Measurements from ENCODE around the gene CCDC88A.
"Not testable (repeated sequence)": the region's sequence is repeated elsewhere in the genome, so short reads cannot be mapped to it uniquely, and the experiment has no call there.

Gene CCDC88A

GRCh38 chr2:55419679-55420438 lies at the start of gene CCDC88A:
Gene CCDC88A, minus strand, starts transcription at chr2:55419856. Its CDS starts 777 bp downstream, at chr2:55419079.
- peak; percentile 60 to 89 (median 73) for DNase-seq (ENCODE audit: low read depth in 3 of 3)

GRCh38 chr2:55461679-55462078 lies 42.0 kb upstream of the CCDC88A start:
- no peak for DNase-seq (ENCODE audit: low read depth in 3 of 3)

- no peak for DNase-seq (ENCODE audit: low read depth in 3 of 3)
Observed at GRCh38 chr2:55460562-55460961, 40.9 kb upstream of the CCDC88A start.

- no peak for DNase-seq (ENCODE audit: low read depth in 3 of 3)
Observed at GRCh38 chr2:55459714-55460274, 40.1 kb upstream of the CCDC88A start.

- no peak for DNase-seq (ENCODE audit: low read depth in 3 of 3)
Observed at GRCh38 chr2:55459279-55459678, 39.6 kb upstream of the CCDC88A start.

- no peak for DNase-seq (ENCODE audit: low read depth in 3 of 3)
Observed at GRCh38 chr2:55454121-55454520, 34.5 kb upstream of the CCDC88A start.

GRCh38 chr2:55452879-55453278 lies 33.2 kb upstream of the CCDC88A start:
- no peak for DNase-seq (ENCODE audit: low read depth in 3 of 3)

GRCh38 chr2:55451699-55452098 lies 32.0 kb upstream of the CCDC88A start:
- DNase-seq (ENCODE audit: low read depth in 3 of 3): no peak

- DNase-seq (ENCODE audit: low read depth in 3 of 3): not testable (repeated sequence)
Observed at GRCh38 chr2:55450014-55450413, 30.4 kb upstream of the CCDC88A start.

- DNase-seq (ENCODE audit: low read depth in 3 of 3): not testable (repeated sequence)
Observed at GRCh38 chr2:55442045-55442760, 22.5 kb upstream of the CCDC88A start.

GRCh38 chr2:55441280-55441892 lies 21.7 kb upstream of the CCDC88A start:
- DNase-seq (ENCODE audit: low read depth in 3 of 3): no peak

GRCh38 chr2:55439101-55439397 lies 19.4 kb upstream of the CCDC88A start:
- no peak for DNase-seq (ENCODE audit: low read depth in 3 of 3)

- no peak for DNase-seq (ENCODE audit: low read depth in 3 of 3)
Observed at GRCh38 chr2:55438391-55439100, 18.9 kb upstream of the CCDC88A start.

GRCh38 chr2:55437515-55438390 lies 18.1 kb upstream of the CCDC88A start:
- DNase-seq (ENCODE audit: low read depth in 3 of 3): no peak

GRCh38 chr2:55431982-55432627 lies 12.4 kb upstream of the CCDC88A start:
- DNase-seq (ENCODE audit: low read depth in 3 of 3): no peak

GRCh38 chr2:55430211-55430975 lies 10.7 kb upstream of the CCDC88A start:
- no peak for DNase-seq (ENCODE audit: low read depth in 3 of 3)

- no peak for DNase-seq (ENCODE audit: low read depth in 3 of 3)
Observed at GRCh38 chr2:55428258-55428657, 8.6 kb upstream of the CCDC88A start.

GRCh38 chr2:55425431-55425831 lies 5.8 kb upstream of the CCDC88A start:
- no peak for DNase-seq (ENCODE audit: low read depth in 3 of 3)

GRCh38 chr2:55422876-55423665 lies 3.4 kb upstream of the CCDC88A start:
- no peak for DNase-seq (ENCODE audit: low read depth in 3 of 3)
